Activated CD8-positive, alpha-beta T cell treated with anti-CD3 and anti-CD28 coated beads, Interleukin-2, amount 10 ng/mL, durations not matched to agents 7 days and 5 days (primary cell): ENCODE results near the gene SHMT2. TPM values are rescaled to one million over a fixed set of nuclear protein-coding genes. Genes with fewer than 3 reads are reported as not detected.

ENCODE experiments used
- ATAC-seq: fragments of 150-1000 bp; cut with Tn5 transposase; one replicate; pipeline ENCODE4 v1.10.0; 2021; ENCODE audit warnings: moderate library complexity
- CTCF ChIA-PET: fragments of 350-600 bp; sonication (Branson Sonifier 250); formaldehyde crosslinking; loops from one replicate; lab custom pipeline; 2021; ENCODE audit warnings: antibody characterized with exemption; lab: Charles Lee
- POLR2A ChIA-PET: fragments of 350-600 bp; sonication (Branson Sonifier 250); formaldehyde crosslinking; loops from one replicate; lab custom pipeline; 2021; ENCODE audit warnings: antibody characterized with exemption; lab: Charles Lee
- DNase-seq: peaks from one replicate; pipeline ENCODE4 v3.0.0-alpha.2; 2020
- H3K27ac Mint-ChIP-seq: one replicate; pipeline ENCODE4 v1.8.0; 2021; ENCODE audit warnings: mild to moderate bottlenecking, mixed read lengths
- H3K27me3 Mint-ChIP-seq: one replicate; pipeline ENCODE4 v1.8.0; 2021; ENCODE audit warnings: low read depth, mixed read lengths
- H3K36me3 Mint-ChIP-seq: one replicate; pipeline ENCODE4 v1.8.0; 2021; ENCODE audit warnings: low read depth, mixed read lengths
- H3K4me1 Mint-ChIP-seq: one replicate; pipeline ENCODE4 v1.8.0; 2021; ENCODE audit warnings: low read depth, mixed read lengths
- H3K4me3 Mint-ChIP-seq: one replicate; pipeline ENCODE4 v1.8.0; 2021; ENCODE audit warnings: mild to moderate bottlenecking, mixed read lengths
- H3K9me3 Mint-ChIP-seq: one replicate; pipeline ENCODE4 v1.8.0; 2022; ENCODE audit warnings: mixed read lengths; ENCODE audit not compliant: insufficient read depth
- total RNA-seq, 2 experiments: library from RNA; stranded (reverse); gene quantifications; one replicate each; pipeline ENCODE4 v1.2.3, GENCODE V29; 2021

Gene SHMT2
- total RNA-seq, 2 experiments from 2014 or later = 194 to 208 TPM

GRCh38 chr12:57242691-57243454 lies 13.4 kb downstream of the SHMT2 start:
- POLR2A ChIA-PET = interaction anchor here (0.9 to 3.4 kb wide), 3 partner anchors 13 to 132 kb away, joined by 3 to 11 read pairs (median 5); partner anchors contain the start of genes LRP1 and SHMT2
- DNase-seq (peak; percentile 69), ATAC-seq (no peak)
- Mint-ChIP-seq H3K36me3 (peaks cover 2% of the 10 kb centered on the region), H3K27ac (no peak overlapping the region), H3K9me3 (no peaks in the 10 kb centered on the region), H3K27me3 (peaks cover 30% of the 10 kb centered on the region), H3K4me1 (peaks cover 60% of the 10 kb centered on the region), H3K4me3 (peak overlapping the region; percentile 44)
- CTCF ChIA-PET = interaction anchor here (0.6 to 12.3 kb wide), 40 partner anchors 9 to 609 kb away, joined by 3 to 389 read pairs (median 3); partner anchors contain the start of genes GLI1, INHBC, INHBE and NXPH4

- DNase-seq (peak; percentile 89), ATAC-seq (peak; percentile 18)
- peaks cover 27% of the 10 kb centered on the region for H3K27me3 Mint-ChIP-seq
- H3K4me3 Mint-ChIP-seq = peak overlapping the region; percentile 44
- peak overlapping the region; percentile 17 for H3K27ac Mint-ChIP-seq
- ChIA-PET POLR2A (no interaction called here), CTCF (interaction anchor here (0.6 to 12.3 kb wide), 33 partner anchors 8 to 610 kb away, joined by 3 to 389 read pairs (median 5); partner anchors contain the start of genes GLI1, INHBE, NXPH4 and SHMT2)
- H3K9me3 Mint-ChIP-seq = no peaks in the 10 kb centered on the region
- peaks cover 55% of the 10 kb centered on the region for H3K4me1 Mint-ChIP-seq
- peaks cover 2% of the 10 kb centered on the region for H3K36me3 Mint-ChIP-seq
Observed at GRCh38 chr12:57243521-57244311, 14.2 kb downstream of the SHMT2 start.

GRCh38 chr12:57244312-57244696 lies 14.8 kb downstream of the SHMT2 start:
- Mint-ChIP-seq H3K4me1 (peaks cover 56% of the 10 kb centered on the region), H3K9me3 (no peaks in the 10 kb centered on the region), H3K36me3 (peaks cover 2% of the 10 kb centered on the region), H3K4me3 (no peak overlapping the region), H3K27me3 (peaks cover 24% of the 10 kb centered on the region), H3K27ac (peak overlapping the region; percentile 12)
- no peak for DNase-seq
- ChIA-PET POLR2A (interaction anchor here (0.7 kb wide), 1 partner anchor 12 kb away, joined by 3 read pairs; no protein-coding TSS in a partner anchor), CTCF (interaction anchor here (0.9 to 12.3 kb wide), 17 partner anchors 8 to 214 kb away, joined by 3 to 389 read pairs (median 15); partner anchors contain the start of genes GLI1, NXPH4, SHMT2 and STAC3)
- no peak for ATAC-seq

- H3K27ac Mint-ChIP-seq = no peak overlapping the region
- peaks cover 31% of the 10 kb centered on the region for H3K4me1 Mint-ChIP-seq
- no peaks in the 10 kb centered on the region for H3K9me3 Mint-ChIP-seq
- H3K36me3 Mint-ChIP-seq = peaks cover 2% of the 10 kb centered on the region
- POLR2A ChIA-PET = no interaction called here
- CTCF ChIA-PET = interaction anchor here (2.3 to 12.3 kb wide), 3 partner anchors 7 to 34 kb away, joined by 12 to 389 read pairs (median 12); partner anchors contain the start of gene SHMT2
- no peak overlapping the region for H3K4me3 Mint-ChIP-seq
- ATAC-seq = no peak
- peaks cover 5% of the 10 kb centered on the region for H3K27me3 Mint-ChIP-seq
- no peak for DNase-seq
Observed at GRCh38 chr12:57247041-57247440, 17.5 kb downstream of the SHMT2 start.

GRCh38 chr12:57248934-57249742 lies 19.6 kb downstream of the SHMT2 start:
- POLR2A ChIA-PET = interaction anchor here (0.7 kb wide), 1 partner anchor 10 kb away, joined by 3 read pairs; no protein-coding TSS in a partner anchor
- peak; percentile 58 for ATAC-seq
- no peaks in the 10 kb centered on the region for H3K9me3 Mint-ChIP-seq

GRCh38 chr12:57250541-57250940 lies 21.0 kb downstream of the SHMT2 start:
- DNase-seq (no peak), ATAC-seq (no peak)
- ChIA-PET CTCF (interaction anchor here (0.8 to 3.5 kb wide), 4 partner anchors 8 to 205 kb away, joined by 3 to 31 read pairs (median 18); partner anchors contain the start of gene INHBE), POLR2A (no interaction called here)
- Mint-ChIP-seq H3K9me3 (no peaks in the 10 kb centered on the region), H3K36me3 (peaks cover 9% of the 10 kb centered on the region), H3K27ac (no peak overlapping the region), H3K4me1 (peaks cover 10% of the 10 kb centered on the region), H3K4me3 (no peak overlapping the region), H3K27me3 (no peaks in the 10 kb centered on the region)

More at GRCh38 chr12:57248934-57249742, 19.6 kb downstream of the SHMT2 start:
- no peak for DNase-seq
- H3K27me3 Mint-ChIP-seq = no peaks in the 10 kb centered on the region
- peaks cover 11% of the 10 kb centered on the region for H3K4me1 Mint-ChIP-seq
- peak overlapping the region; percentile 46 for H3K4me3 Mint-ChIP-seq
- H3K36me3 Mint-ChIP-seq = peaks cover 5% of the 10 kb centered on the region
- H3K27ac Mint-ChIP-seq = peak overlapping the region; percentile 44
- CTCF ChIA-PET = interaction anchor here (1.0 to 3.4 kb wide), 6 partner anchors 9 to 210 kb away, joined by 3 to 28 read pairs (median 8); partner anchors contain the start of genes GLI1 and INHBE

- ChIA-PET POLR2A (no interaction called here), CTCF (interaction anchor here (0.7 to 3.5 kb wide), 4 partner anchors 9 to 205 kb away, joined by 4 to 31 read pairs (median 18); partner anchors contain the start of gene INHBE)
- no peak for ATAC-seq
- Mint-ChIP-seq H3K4me3 (no peak within 1 kb of the TSS), H3K27ac (no peak within 1 kb of the TSS), H3K36me3 (peaks cover 13% of the 10 kb centered on the region), H3K27me3 (no peaks in the 10 kb centered on the region), H3K9me3 (no peaks in the 10 kb centered on the region), H3K4me1 (peaks cover 10% of the 10 kb centered on the region)
- DNase-seq = no peak
Observed at GRCh38 chr12:57250956-57251355, 21.4 kb downstream of the SHMT2 start, which contains the start of gene STAC3. STAC3 (minus strand) TSS chr12:57251187; CDS start chr12:57249636, 1,551 bp downstream.

- no peaks in the 10 kb centered on the region for H3K4me1 Mint-ChIP-seq
- H3K4me3 Mint-ChIP-seq = no peak overlapping the region
- DNase-seq (no peak), ATAC-seq (no peak)
- H3K9me3 Mint-ChIP-seq = no peaks in the 10 kb centered on the region
- peaks cover 29% of the 10 kb centered on the region for H3K36me3 Mint-ChIP-seq
- no peaks in the 10 kb centered on the region for H3K27me3 Mint-ChIP-seq
- ChIA-PET CTCF (interaction anchor here (3.3 kb wide), 1 partner anchor 12 kb away, joined by 15 read pairs; no protein-coding TSS in a partner anchor), POLR2A (no interaction called here)
- no peak overlapping the region for H3K27ac Mint-ChIP-seq
Observed at GRCh38 chr12:57254506-57255280, 25.2 kb downstream of the SHMT2 start.

- no peak overlapping the region for H3K4me3 Mint-ChIP-seq
- no peaks in the 10 kb centered on the region for H3K9me3 Mint-ChIP-seq
- ChIA-PET CTCF (interaction anchor here (1.0 to 3.3 kb wide), 2 partner anchors 13 to 42 kb away, joined by 3 to 15 read pairs; no protein-coding TSS in a partner anchor), POLR2A (no interaction called here)
- no peaks in the 10 kb centered on the region for H3K27me3 Mint-ChIP-seq
- no peak overlapping the region for H3K27ac Mint-ChIP-seq
- ATAC-seq (no peak), DNase-seq (no peak)
- peaks cover 37% of the 10 kb centered on the region for H3K36me3 Mint-ChIP-seq
- H3K4me1 Mint-ChIP-seq = no peaks in the 10 kb centered on the region
Observed at GRCh38 chr12:57255916-57256315, 26.4 kb downstream of the SHMT2 start.
